Kidney (tissue), 14 donors: ENCODE results near the gene CBLN3. TPM values are rescaled to one million over a fixed set of nuclear protein-coding genes. Genes with fewer than 3 reads are reported as not detected.

Source experiments
- DNase-seq, 5 donors: peaks; one replicate each; pipeline ENCODE4 v3.0.0-alpha.2; 2013 to 2020
- FAIRE-seq: peaks from 2 replicates; lab custom pipeline; 2012; peaks lifted over from hg19 to GRCh38; lab: Jason Lieb, UNC
- H3K27ac ChIP-seq, 2 donors: one replicate each; pipeline ENCODE4 v1.7.0; 2013; ENCODE audit warnings: low read depth in 2 of 2, low read length in 2 of 2, inconsistent platforms in 1 of 2
- H3K27me3 ChIP-seq: one replicate; pipeline ENCODE4 v1.7.1; 2013; ENCODE audit warnings: low read length, inconsistent platforms; ENCODE audit not compliant: control insufficient read depth, insufficient read depth
- H3K36me3 ChIP-seq, 3 donors: one replicate each; pipeline versions ENCODE4 v1.7.0 to v1.7.1; 2013; ENCODE audit warnings: low read length in 3 of 3, control low read depth in 1 of 3, inconsistent platforms in 1 of 3; ENCODE audit not compliant: insufficient read depth in 3 of 3, control insufficient read depth in 2 of 3
- H3K4me1 ChIP-seq, 3 donors: one replicate each; pipeline versions ENCODE4 v1.7.0 to v1.7.1; 2013; ENCODE audit warnings: low read length in 3 of 3, inconsistent platforms in 1 of 3, low read depth in 1 of 3; ENCODE audit not compliant: control insufficient read depth in 2 of 3, insufficient read depth in 2 of 3
- H3K4me3 ChIP-seq, 3 donors: one replicate each; pipeline versions ENCODE4 v1.7.0 to v1.8.1; 2013; ENCODE audit warnings: low read length in 3 of 3, control low read depth in 1 of 3, inconsistent platforms in 1 of 3
- H3K9ac ChIP-seq, 3 donors: one replicate each; pipeline versions ENCODE4 v1.7.0 to v1.7.1; 2013; ENCODE audit warnings: low read length in 3 of 3, control low read depth in 1 of 3, inconsistent platforms in 1 of 3
- H3K9me3 ChIP-seq, 3 donors: one replicate each; pipeline versions ENCODE4 v1.7.0 to v1.7.1; 2013; ENCODE audit warnings: low read length in 3 of 3, control low read depth in 1 of 3, inconsistent platforms in 1 of 3; ENCODE audit not compliant: control insufficient read depth in 2 of 3, insufficient read depth in 1 of 3
- CTCF ChIP-seq: IDR thresholded peaks from 3 replicates; pipeline ENCODE4 v1.5.1; 2012; ENCODE audit warnings: mild to moderate bottlenecking, moderate library complexity, borderline replicate concordance; ENCODE audit not compliant: insufficient read depth; ENCODE audit errors: extremely low read depth
- intact Hi-C: fragments of 100-400 bp; cut with DNase I; formaldehyde crosslinking; loops from one replicate; pipeline ENCODE4 v1.11.1; 2022
- polyA plus RNA-seq: library from polyadenylated mRNA; stranded (reverse); fragments of 350-450 nt; fragmentation: Illumina TruSeq; extraction: RNeasy Lipid Tissue Mini Kit (QIAGEN cat#74804); gene quantifications from one replicate; pipeline ENCODE4 v1.2.3, GENCODE V29; 2014; ENCODE audit warnings: low read depth, low replicate concordance; ENCODE audit not compliant: insufficient read depth
- total RNA-seq: library from RNA; stranded (reverse); fragmentation: NEBNext Ultra II Directional; extraction: Animal tissue kit (Norgen Biotek cat#: 25700); gene quantifications from one replicate; pipeline ENCODE4 v1.2.1, GENCODE V29; 2021
- donor health status: control.
- donor health status: control.
- donor health status: control.
- donor health status: control.
- donor health status: control.
- donor health status: DM: yes; HTN: yes; CAD: no.
- donor health status: Normal renal cell carcinoma (clear cell type).

Gene CBLN3
- total and polyA plus RNA-seq, 2 donors from 2014 or later = 1.3 to 2.6 TPM

DNA sequence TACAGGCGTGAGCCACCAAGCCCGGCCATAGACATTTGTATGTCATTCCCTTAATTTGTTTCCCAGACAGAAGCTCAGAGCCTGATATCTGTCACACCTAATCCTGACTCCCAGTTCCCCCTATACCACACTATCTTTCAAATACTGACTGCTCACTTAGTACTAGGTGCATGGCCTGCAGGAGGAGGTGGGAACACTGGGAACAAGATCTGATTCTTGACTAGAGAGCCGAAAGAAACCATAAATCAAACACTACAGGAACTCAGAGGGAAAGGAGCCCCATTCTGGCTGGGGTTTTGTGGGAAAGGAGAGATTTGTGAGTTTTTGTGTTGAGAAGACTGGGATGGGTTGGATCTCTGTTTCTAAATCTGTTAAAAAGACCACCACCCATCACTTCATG lies 5.2 kb upstream of the CBLN3 start:
- no peak for FAIRE-seq
- Histone ChIP-seq H3K27me3 (no peaks in the 10 kb centered on the region), H3K9me3 (no peaks in the 10 kb centered on the region), H3K4me3 (no peak overlapping the region), H3K36me3 (peaks cover 10 to 42% (median 38%) of the 10 kb centered on the region in 3 donors), H3K4me1 (peaks cover 0 to 22% (median 9%) of the 10 kb centered on the region in 3 donors), H3K9ac (no peak overlapping the region), H3K27ac (no peak overlapping the region)
- intact Hi-C loops = loop anchor here (5.0 kb wide), 1 partner anchor 97 kb away; the partner anchor contains the start of genes ADCY4 and RIPK3
- no peak for DNase-seq
- TF ChIP-seq CTCF = no peak

DNA sequence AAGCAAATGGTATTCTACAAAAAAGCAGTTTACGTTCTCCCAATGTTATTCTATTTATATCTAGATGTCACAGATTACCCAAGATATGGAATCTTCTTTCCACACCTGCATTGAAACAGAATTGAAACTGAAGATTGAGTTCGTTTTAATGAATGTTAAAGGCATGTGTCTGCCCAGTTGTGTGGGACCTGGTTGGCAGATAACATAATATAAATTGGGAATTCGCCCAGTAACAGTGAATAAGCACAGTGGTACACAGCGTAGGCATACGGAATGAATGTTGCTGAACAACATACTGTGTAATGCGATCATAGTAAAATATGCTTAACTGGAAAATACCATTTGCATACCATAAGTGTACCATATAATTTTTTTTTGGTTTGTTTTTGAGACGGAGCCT lies 4.6 kb upstream of the CBLN3 start:
- FAIRE-seq (no peak), DNase-seq (no peak)
- Histone ChIP-seq H3K4me1 (peaks cover 0 to 27% (median 13%) of the 10 kb centered on the region in 3 donors), H3K9ac (no peak overlapping the region), H3K4me3 (no peak overlapping the region), H3K27ac (no peak overlapping the region), H3K9me3 (no peaks in the 10 kb centered on the region), H3K27me3 (no peaks in the 10 kb centered on the region), H3K36me3 (peaks cover 8 to 36% (median 32%) of the 10 kb centered on the region in 3 donors)
- intact Hi-C loops = no loop called here
- TF ChIP-seq CTCF = no peak

DNA sequence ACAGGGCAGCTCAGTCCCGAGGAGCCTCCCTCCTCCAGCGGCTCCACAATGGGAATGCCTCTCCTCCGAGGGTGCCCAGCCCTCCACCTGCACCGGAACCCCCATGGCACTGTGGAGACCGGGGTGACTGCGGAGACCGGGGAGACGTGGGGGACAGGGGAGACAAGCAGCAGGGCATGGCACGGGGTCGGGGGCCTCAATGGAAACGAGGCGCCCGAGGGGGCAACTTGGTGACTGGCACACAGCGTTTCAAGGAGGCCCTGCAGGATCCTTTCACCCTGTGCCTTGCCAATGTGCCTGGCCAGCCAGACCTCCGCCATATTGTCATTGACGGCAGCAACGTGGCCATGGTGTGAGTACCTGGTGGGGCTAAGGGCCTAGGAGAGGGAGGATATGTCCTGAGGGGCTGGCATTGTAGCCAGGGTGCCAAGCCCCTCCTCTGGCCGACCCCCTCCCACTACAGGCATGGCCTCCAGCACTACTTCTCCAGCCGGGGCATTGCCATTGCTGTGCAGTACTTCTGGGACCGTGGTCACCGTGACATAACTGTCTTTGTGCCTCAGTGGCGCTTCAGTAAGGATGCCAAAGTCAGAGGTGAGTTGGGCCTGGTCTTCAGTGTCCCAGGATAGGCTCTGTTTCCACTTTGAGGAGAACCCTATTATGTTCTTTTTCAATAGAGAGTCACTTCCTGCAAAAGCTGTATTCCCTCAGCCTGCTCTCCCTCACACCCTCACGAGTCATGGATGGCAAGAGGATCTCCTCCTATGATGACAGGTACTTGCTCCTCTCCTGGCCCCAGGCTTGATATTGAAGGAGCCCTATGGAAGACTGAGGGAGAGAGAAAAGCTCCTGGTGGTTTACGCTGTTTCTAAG lies 3.0 kb upstream of the CBLN3 start:
- no peak for FAIRE-seq
- Histone ChIP-seq H3K36me3 (peaks cover 5 to 21% (median 18%) of the 10 kb centered on the region in 3 donors), H3K27me3 (no peaks in the 10 kb centered on the region), H3K4me1 (peaks cover 0 to 25% (median 13%) of the 10 kb centered on the region in 3 donors), H3K4me3 (no peak overlapping the region), H3K9me3 (no peaks in the 10 kb centered on the region), H3K27ac (no peak overlapping the region), H3K9ac (no peak overlapping the region)
- DNase-seq = peak in 1 of 5 donors; percentile 62
- TF ChIP-seq CTCF = no peak
- intact Hi-C loops = no loop called here
